ENCODE data around the gene OGA.

OGA gene

DNA sequence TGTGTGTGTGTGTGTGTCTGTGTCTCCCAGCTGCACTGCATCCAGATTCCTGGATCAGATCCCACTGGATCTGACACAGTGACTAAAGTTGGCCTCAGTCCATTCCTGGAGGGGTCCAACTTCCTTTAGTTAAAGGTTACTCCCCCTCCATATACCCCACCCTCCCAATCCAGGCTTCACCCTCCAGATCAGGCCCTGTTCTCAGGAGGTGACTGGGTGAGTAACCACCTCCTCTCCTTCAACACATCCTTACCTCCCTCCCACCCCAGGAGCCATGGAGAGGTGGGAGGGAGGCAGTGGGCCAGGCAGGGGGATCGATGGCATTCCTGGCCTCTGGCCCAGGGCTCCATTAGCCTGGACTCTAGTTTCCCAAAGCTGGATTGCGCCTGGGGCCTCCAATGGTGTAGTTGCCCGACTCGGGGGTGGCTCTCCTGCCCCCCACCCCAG lies 14.1 kb upstream of the OGA start:
- no peaks in the 10 kb centered on the region for H3K27me3 Mint-ChIP-seq (ENCODE audit: low read depth)
- TF ChIP-seq, protein P1, sequence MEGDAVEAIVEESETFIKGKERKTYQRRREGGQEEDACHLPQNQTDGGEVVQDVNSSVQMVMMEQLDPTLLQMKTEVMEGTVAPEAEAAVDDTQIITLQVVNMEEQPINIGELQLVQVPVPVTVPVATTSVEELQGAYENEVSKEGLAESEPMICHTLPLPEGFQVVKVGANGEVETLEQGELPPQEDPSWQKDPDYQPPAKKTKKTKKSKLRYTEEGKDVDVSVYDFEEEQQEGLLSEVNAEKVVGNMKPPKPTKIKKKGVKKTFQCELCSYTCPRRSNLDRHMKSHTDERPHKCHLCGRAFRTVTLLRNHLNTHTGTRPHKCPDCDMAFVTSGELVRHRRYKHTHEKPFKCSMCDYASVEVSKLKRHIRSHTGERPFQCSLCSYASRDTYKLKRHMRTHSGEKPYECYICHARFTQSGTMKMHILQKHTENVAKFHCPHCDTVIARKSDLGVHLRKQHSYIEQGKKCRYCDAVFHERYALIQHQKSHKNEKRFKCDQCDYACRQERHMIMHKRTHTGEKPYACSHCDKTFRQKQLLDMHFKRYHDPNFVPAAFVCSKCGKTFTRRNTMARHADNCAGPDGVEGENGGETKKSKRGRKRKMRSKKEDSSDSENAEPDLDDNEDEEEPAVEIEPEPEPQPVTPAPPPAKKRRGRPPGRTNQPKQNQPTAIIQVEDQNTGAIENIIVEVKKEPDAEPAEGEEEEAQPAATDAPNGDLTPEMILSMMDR (IDR thresholded peaks at IDR 0.05; ENCODE audit: unreplicated experiment in 3 of 3), result no peak
- peak overlapping the region; percentile 65 to 88 (median 80) for H3K4me3 Mint-ChIP-seq
- H3K4me1 Mint-ChIP-seq, result peaks cover 52% of the 10 kb centered on the region
- no peaks in the 10 kb centered on the region for H3K9me3 Mint-ChIP-seq
- H3K36me3 Mint-ChIP-seq (ENCODE audit: low read depth), result peaks cover 1% of the 10 kb centered on the region
- peak overlapping the region; percentile 94 to 98 (median 97) for H3K27ac Mint-ChIP-seq

DNA sequence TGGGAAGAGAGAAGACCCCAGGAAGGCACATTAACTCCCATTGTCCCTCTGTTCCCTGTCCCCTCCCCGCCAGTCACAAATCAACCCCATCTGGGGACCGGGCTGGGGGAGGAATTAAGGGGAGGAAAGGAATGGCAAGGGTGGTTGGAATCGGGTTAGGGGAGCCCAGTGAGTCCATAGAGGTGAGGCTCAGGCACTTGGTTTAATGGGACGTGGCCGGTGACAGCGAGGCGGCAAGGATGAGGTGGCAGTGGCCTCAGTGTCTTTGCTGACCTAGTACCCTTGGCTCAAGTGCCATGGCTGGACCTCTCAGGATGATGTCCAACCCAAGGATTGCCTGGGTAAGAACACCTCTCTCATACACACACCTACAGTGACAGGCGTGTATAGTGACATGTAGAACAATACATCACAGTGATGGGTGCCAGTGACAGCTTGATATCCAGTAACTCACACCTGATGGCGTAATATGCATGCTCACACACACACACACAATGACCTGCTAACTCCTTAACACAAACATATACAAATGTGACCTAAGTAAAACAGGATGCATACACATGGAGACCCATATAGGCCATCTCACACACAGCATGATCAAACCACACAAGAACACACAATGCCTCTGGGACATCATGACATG lies 13.0 kb upstream of the OGA start:
- H3K27me3 Mint-ChIP-seq (ENCODE audit: low read depth), result no peaks in the 10 kb centered on the region
- H3K9me3 Mint-ChIP-seq, result no peaks in the 10 kb centered on the region
- H3K27ac Mint-ChIP-seq, result peak overlapping the region; percentile 94 to 98 (median 97)
- TF ChIP-seq, protein P1 (IDR thresholded peaks at IDR 0.05; ENCODE audit: unreplicated experiment in 3 of 3), result no peak
- peak overlapping the region; percentile 84 to 88 (median 84) for H3K4me3 Mint-ChIP-seq
- peaks cover 5% of the 10 kb centered on the region for H3K36me3 Mint-ChIP-seq (ENCODE audit: low read depth)
- H3K4me1 Mint-ChIP-seq, result peaks cover 52% of the 10 kb centered on the region

- H3K27ac Mint-ChIP-seq, result peak overlapping the region; percentile 94 to 98 (median 97)
- peaks cover 48% of the 10 kb centered on the region for H3K4me1 Mint-ChIP-seq
- TF ChIP-seq, protein P1 (IDR thresholded peaks at IDR 0.05; ENCODE audit: unreplicated experiment in 3 of 3), result no peak
- no peaks in the 10 kb centered on the region for H3K27me3 Mint-ChIP-seq (ENCODE audit: low read depth)
- no peaks in the 10 kb centered on the region for H3K9me3 Mint-ChIP-seq
- H3K36me3 Mint-ChIP-seq (ENCODE audit: low read depth), result peaks cover 5% of the 10 kb centered on the region
- H3K4me3 Mint-ChIP-seq, result peak overlapping the region; percentile 84 to 88 (median 84)
Observed at GRCh38 chr10:101830322-101831168, 12.3 kb upstream of the OGA start.

DNA sequence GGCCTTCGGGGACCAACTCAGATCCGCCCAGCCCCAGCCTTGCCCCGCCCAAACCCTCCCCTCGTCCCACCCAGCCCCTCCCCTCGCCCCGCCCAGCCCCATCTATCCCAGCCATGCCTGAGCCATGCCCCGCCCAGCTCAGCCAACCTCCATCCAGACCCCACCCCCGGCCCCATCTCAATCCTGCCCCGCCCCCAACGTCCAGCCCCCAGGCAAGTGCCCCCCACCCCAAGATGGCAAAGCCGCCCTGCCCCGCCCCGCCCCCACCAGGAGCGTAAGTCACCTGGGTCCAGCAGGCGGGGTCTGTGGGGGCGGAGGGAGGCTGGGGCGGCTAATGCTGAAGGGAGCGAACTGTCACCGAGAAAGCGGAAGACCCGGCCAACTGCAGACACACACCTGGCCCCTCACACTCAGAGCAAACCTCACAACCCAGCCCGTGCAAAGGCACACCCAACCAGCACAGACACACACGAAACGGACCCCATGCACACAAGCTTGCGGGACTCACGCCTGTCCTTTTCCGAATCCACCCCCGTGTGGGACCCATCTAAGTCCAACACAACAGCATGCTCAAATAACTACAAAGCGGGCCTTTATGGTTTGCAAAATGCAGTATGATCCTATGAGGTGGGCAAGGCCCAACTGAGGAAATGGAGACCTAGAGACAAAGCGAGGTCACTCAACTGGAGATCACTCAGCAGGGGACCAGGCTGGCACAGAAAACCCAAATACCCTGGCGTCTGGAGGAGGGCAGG lies 11.5 kb upstream of the OGA start:
- TF ChIP-seq, protein P1 (IDR thresholded peaks at IDR 0.05; ENCODE audit: unreplicated experiment in 3 of 3), result no peak
- Mint-ChIP-seq H3K27me3 (ENCODE audit: low read depth) (no peaks in the 10 kb centered on the region), H3K9me3 (no peaks in the 10 kb centered on the region), H3K4me1 (peaks cover 41% of the 10 kb centered on the region), H3K4me3 (peak overlapping the region; percentile 84 to 88 (median 84)), H3K27ac (peak overlapping the region; percentile 94 to 98 (median 97)), H3K36me3 (ENCODE audit: low read depth) (peaks cover 8% of the 10 kb centered on the region)

- Mint-ChIP-seq H3K27ac (no peak overlapping the region), H3K4me1 (peaks cover 39% of the 10 kb centered on the region), H3K9me3 (no peaks in the 10 kb centered on the region), H3K27me3 (ENCODE audit: low read depth) (no peaks in the 10 kb centered on the region), H3K4me3 (peak overlapping the region in 2 of 3 experiments; percentile 14 to 45), H3K36me3 (ENCODE audit: low read depth) (peaks cover 8% of the 10 kb centered on the region)
- TF ChIP-seq, protein P1 (IDR thresholded peaks at IDR 0.05; ENCODE audit: unreplicated experiment in 3 of 3), result no peak
Observed at GRCh38 chr10:101828766-101829551, 10.7 kb upstream of the OGA start.
